Muscle layer of colon (tissue), 2 donors: ENCODE data around the gene KAT2B.

Experiments
- H3K27ac ChIP-seq: one replicate; pipeline ENCODE4 v1.7.0; 2013; ENCODE audit warnings: low read depth, mild to moderate bottlenecking, low read length, moderate library complexity
- H3K27me3 ChIP-seq, 2 donors: one replicate each; pipeline ENCODE4 v1.7.0; 2013; ENCODE audit warnings: low read length in 2 of 2, mild to moderate bottlenecking in 2 of 2; ENCODE audit not compliant: insufficient read depth in 2 of 2, control insufficient read depth in 1 of 2
- H3K36me3 ChIP-seq: one replicate; pipeline ENCODE4 v1.7.0; 2013; ENCODE audit warnings: mild to moderate bottlenecking, low read length; ENCODE audit not compliant: insufficient read depth
- H3K4me1 ChIP-seq: one replicate; pipeline ENCODE4 v1.7.0; 2013; ENCODE audit warnings: mild to moderate bottlenecking, low read length; ENCODE audit not compliant: insufficient read depth
- H3K4me3 ChIP-seq, 2 donors: one replicate each; pipeline ENCODE4 v1.7.0; 2013; ENCODE audit warnings: low read length in 2 of 2, low read depth in 1 of 2, mild to moderate bottlenecking in 1 of 2, moderate library complexity in 1 of 2
- H3K9ac ChIP-seq: one replicate; pipeline ENCODE4 v1.7.0; 2013; ENCODE audit warnings: low read length
- H3K9me3 ChIP-seq: one replicate; pipeline ENCODE4 v1.7.0; 2013; ENCODE audit warnings: mild to moderate bottlenecking, low read length
- donor health status: abdominal sarcoma.
- donor health status: Adenocarcinoma of cecum.

KAT2B gene

DNA sequence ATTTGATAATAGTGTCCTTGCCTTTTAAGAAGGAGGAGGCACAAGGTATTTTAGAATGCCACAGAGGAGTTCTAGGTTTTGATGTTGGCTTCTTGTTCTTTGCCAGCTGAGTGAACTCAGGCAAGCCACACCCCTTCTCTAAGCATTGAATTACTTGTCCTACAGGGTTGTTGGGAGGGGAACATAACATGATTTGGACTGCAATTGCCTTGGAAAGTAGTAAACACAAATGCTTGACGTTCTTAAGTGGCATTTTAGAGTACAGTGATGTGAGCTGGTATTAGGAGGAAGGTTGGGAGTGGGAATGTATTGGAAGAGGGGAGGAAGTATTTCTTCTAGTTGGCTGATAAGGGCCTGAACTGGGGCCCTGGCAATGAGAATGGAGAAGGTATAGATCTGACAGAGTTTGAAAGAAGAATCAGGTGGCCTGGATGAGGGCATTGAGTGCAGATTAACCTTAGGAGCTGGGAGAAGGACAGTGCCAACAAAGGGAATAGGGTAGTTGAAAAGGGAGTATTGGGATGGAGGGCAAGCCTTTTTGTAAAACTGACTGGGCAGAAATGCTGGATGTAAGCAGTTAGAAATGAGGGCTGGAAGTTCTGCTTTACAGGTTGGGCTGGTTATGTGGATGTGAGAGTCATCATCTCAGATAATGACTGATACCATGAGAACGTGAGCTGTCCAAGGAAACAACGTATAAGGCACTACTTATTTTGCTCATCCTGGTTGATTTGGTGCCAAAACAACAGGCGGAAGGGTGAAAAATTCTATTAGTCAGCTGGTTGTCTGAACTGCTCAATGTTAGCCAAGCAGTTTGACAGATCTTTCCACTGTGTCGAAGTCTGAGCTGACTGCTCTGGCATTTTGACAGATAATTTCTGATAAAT, 16.7 kb downstream of the KAT2B start:
- H3K4me1 ChIP-seq = peaks cover 35% of the 10 kb centered on the region
- no peaks in the 10 kb centered on the region for H3K27me3 ChIP-seq

DNA sequence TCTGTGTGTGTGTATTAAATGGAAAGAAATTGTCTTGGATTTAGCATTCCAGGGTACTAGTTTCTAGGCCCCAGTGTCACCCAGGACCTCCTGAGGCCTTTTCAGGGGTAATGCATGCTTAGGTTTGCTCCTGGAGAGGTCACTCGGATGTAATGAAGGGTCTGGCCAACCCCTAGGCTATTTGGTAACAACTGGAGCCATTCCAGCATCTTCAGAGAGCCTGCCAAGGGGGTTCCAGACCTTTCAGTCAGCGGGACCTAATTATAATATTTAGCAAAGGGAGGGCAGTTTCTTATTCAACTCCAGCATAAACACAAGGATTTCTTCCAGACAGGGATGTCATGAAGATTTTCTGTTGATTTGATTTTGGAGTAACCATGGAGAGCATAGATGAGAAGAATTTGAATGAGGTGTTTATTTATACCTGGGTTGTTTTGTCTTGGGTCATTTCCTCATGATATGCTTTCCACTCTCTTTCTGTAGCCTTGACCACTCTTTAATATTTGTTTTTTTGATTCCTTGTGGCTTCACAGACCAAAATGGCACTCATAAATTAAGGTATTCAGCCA, 17.4 kb downstream of the KAT2B start:
- Histone ChIP-seq H3K36me3 (no peaks in the 10 kb centered on the region), H3K9me3 (no peaks in the 10 kb centered on the region), H3K4me3 (no peak overlapping the region), H3K4me1 (peaks cover 35% of the 10 kb centered on the region), H3K9ac (no peak overlapping the region), H3K27me3 (no peaks in the 10 kb centered on the region), H3K27ac (no peak overlapping the region)

More for the DNA sequence above, 16.7 kb downstream of the KAT2B start:
- Histone ChIP-seq H3K4me3 (no peak overlapping the region), H3K27ac (no peak overlapping the region), H3K9ac (no peak overlapping the region), H3K36me3 (no peaks in the 10 kb centered on the region), H3K9me3 (no peaks in the 10 kb centered on the region)

DNA sequence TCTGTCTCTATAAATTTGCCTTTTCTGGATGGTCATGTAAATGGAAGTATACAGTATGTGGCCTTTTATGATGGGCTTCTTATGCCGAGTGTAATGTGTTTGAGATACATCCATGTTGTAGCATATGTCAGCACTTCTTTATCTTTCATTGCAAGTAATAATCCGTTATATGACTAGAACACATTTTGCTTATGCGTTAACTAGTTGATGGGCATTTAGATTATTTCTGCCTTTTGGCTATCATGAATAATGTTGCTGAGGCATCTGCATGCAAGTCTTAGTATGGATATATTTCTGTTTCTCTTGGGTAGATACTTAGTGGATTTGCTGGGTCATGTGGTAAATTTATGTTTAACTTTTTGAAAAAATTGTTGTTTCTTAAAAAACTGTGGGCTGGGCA, 19.7 kb downstream of the KAT2B start:
- Histone ChIP-seq H3K27me3 (no peaks in the 10 kb centered on the region), H3K4me1 (peaks cover 27% of the 10 kb centered on the region), H3K4me3 (no peak overlapping the region), H3K27ac (no peak overlapping the region), H3K36me3 (no peaks in the 10 kb centered on the region), H3K9ac (no peak overlapping the region), H3K9me3 (no peaks in the 10 kb centered on the region)

DNA sequence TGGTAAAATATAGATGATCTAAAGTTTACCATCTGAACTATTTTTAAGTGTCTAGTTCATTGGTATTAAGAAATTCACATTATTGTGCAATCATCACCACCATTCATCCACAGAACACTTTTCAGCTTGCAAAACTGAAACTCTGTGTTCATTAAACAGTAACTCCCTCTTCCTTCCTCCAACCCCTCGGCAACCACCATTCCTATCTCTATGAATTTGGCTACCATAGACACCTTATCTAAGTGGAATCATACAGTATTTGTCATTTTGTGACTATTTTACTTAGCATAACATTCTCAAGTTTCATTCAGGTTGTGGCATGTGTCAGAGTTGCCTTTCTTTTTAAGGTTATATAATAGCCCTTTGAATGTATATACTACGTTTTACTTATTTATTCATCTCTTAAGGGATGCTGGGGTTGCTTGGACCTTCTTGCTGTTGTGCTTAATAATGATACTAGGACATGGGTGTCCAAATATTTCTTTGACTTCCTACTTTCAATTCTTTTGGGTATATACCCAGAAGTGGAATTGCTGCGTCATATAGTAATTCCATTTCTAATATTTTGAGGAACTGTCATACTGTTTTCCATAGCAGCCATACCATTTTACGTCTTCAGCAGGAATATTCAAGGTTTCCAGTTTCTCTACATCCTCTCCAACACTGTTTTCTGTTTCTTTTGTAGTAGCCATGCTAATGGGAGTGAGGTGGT, 20.9 kb downstream of the KAT2B start:
- Histone ChIP-seq H3K36me3 (no peaks in the 10 kb centered on the region), H3K9me3 (no peaks in the 10 kb centered on the region), H3K27me3 (no peaks in the 10 kb centered on the region), H3K4me3 (no peak overlapping the region), H3K9ac (no peak overlapping the region), H3K4me1 (peaks cover 30% of the 10 kb centered on the region), H3K27ac (peak overlapping the region; percentile 52)

DNA sequence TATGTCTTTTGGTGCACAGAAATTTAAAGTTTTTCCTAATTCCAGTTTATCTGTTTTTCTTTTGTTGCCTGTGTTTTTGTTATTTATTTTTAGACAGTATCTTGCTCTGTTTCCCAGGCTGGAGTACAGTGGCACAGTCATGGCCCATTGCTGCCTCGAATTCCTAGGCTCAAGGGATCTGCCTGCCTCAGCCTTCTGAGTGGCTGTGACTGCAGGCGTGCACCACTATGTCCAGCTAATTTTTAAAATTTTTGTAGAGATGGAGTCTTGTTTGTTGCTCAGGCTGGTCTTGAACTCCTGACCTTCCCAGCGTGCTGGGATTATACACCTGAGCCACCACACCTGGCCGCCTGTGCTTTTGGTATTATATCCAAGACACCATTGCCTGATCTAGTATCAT, 22.8 kb downstream of the KAT2B start:
- no peak overlapping the region for H3K4me3 ChIP-seq
- no peaks in the 10 kb centered on the region for H3K9me3 ChIP-seq
- H3K36me3 ChIP-seq = no peaks in the 10 kb centered on the region
- H3K4me1 ChIP-seq = peaks cover 23% of the 10 kb centered on the region
- H3K9ac ChIP-seq = no peak overlapping the region
- H3K27me3 ChIP-seq = no peaks in the 10 kb centered on the region
- no peak overlapping the region for H3K27ac ChIP-seq

DNA sequence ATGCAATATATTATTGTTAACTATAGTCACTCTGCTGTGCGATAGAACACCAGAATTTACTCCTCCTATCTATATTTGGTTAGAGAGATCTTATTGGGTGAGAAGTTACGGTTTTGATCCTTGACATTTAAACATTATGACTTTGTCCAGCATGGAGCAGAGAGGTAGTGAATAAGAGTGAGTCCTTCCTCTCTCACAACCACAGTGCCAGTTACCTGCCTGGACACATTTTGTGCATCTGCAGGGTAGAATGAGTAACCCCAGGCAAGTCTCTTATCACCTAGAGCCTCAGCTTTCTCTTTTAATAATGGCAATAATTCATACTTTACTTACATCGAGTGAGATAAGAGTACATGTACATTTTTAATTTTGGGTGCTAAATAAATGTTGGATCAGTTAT, 24.1 kb downstream of the KAT2B start:
- peaks cover 35% of the 10 kb centered on the region for H3K4me1 ChIP-seq

DNA sequence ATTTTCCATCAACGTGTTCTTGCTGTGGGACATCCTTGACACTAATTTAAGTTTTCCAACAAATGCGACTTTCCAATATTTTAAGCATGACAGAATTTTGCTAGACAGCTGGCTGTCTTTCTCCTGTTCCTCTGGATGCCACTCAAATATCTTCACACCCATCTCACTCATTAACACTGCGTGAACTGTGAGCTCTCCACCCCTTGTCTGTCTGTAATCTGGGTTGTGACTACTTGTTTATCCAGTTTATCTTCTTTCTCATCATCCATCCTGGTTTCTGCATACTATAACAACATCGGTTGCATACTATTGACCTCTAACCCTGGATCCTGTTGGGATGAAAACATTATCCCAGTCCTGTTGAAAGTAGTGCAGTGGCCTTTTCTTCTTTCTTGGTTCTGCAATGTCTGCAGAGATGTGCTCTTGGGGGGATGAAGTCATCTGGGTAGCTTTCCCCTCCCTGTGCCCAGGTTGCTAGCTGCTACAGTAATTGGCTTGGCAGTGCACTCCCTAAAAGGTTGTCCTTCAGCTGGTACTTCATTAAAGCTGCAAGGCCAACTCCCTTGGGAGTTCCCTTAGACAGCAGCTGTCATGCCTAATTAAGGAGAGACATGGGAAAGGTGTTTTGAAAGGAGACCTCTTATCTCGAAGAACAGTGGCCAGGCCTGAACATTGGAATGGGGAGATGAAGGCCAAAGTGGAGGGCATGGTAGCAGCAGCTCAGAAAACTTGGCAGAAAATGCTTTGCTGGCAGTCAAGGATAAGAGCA, 24.7 kb downstream of the KAT2B start:
- Histone ChIP-seq H3K27ac (no peak overlapping the region), H3K4me1 (peaks cover 35% of the 10 kb centered on the region), H3K9ac (no peak overlapping the region), H3K4me3 (no peak overlapping the region), H3K36me3 (no peaks in the 10 kb centered on the region), H3K27me3 (no peaks in the 10 kb centered on the region), H3K9me3 (no peaks in the 10 kb centered on the region)

More for the DNA sequence above, 24.1 kb downstream of the KAT2B start:
- H3K36me3 ChIP-seq = no peaks in the 10 kb centered on the region
- no peak overlapping the region for H3K27ac ChIP-seq
- no peaks in the 10 kb centered on the region for H3K9me3 ChIP-seq
- no peaks in the 10 kb centered on the region for H3K27me3 ChIP-seq
- no peak overlapping the region for H3K9ac ChIP-seq
- H3K4me3 ChIP-seq = no peak overlapping the region

DNA sequence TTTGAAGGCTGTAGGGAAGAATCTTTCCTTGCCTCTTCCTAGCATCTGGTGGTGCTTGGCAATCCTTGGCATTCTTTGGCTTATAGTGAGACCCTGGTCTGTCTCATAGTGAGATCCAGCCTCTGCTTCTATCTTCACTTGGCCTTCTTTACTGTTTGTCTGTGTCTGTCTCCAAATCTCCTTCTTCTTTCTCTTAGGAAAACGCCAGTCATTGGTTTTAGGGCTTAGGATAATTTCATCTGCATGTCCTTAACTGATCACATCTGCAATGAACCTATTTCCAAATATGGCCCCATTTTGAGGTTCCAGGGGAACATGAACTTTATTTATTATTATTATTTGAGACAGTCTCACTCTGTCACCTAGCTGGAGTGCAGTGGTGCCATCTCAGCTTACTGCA, 25.8 kb downstream of the KAT2B start:
- no peaks in the 10 kb centered on the region for H3K27me3 ChIP-seq
- no peaks in the 10 kb centered on the region for H3K9me3 ChIP-seq
- H3K27ac ChIP-seq = no peak overlapping the region
- H3K36me3 ChIP-seq = no peaks in the 10 kb centered on the region
- peaks cover 35% of the 10 kb centered on the region for H3K4me1 ChIP-seq
- H3K4me3 ChIP-seq = no peak overlapping the region
- H3K9ac ChIP-seq = no peak overlapping the region

DNA sequence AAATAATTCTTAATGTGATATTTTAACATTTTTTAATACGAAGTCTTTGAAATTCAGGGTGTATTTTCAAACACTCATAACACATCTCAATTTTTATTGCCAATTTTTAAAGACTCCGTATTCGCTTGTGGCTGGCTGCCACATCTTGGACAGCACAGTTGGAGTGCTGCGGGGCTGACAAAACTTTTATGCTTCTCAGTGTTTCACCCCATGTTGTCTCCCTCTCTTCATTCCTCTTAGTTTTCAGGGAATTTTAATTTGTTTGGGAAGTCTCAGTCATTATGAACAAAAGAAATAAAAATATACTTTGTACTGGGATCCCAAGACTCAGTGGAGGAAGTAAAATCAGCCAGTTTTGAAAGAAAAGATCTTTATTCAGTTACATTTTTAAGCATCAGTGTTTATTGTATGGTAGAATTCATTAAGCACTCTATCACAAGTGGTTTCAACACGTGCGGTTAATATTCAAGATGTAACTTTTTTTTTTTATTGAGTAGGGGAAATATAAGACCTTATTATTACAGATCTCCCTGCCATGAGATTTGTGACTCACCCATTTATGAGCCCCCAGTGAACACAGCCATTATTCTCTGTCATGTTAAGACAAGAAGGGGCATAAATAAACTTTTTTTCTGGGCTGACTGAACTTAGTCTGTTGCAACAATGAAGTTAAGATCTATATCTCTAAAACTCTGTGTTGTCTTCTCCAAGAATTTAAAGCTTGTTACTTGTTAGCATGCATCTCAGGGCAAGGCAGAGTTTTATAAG, 26.8 kb downstream of the KAT2B start:
- Histone ChIP-seq H3K27ac (no peak overlapping the region), H3K36me3 (no peaks in the 10 kb centered on the region), H3K9me3 (no peaks in the 10 kb centered on the region), H3K4me3 (no peak overlapping the region), H3K27me3 (no peaks in the 10 kb centered on the region), H3K9ac (no peak overlapping the region), H3K4me1 (peaks cover 35% of the 10 kb centered on the region)

DNA sequence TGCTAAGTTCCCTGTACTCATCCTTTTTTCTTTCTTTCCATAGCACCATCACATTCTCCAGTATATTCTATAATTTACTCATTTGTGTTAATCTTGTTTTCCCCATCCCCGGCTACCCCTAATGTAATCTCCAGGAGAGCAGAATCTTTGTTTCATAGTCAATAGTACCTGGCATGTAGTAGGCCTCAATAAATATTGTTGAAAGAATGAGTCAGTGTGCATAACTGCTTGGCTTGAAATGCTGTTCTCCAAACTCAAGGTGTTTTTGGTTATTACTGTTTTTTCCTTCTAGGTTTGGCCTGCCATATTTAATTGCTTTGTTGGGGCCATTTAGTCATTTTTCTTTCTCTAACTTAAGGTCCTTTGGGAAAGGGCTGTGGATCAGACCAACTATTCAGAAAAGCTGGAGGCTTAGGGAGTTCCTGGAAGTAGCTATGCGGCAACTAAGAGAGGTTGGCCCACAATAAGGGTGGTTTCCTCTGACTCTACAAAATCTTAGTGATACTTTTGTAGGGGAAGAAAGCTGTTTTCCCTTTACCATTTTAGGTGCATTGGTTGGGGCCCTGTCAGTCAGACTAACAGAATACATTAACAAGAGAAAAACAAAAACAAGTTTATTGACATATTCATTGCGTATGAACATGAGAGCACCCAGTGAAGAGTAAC, 28.4 kb downstream of the KAT2B start:
- H3K27me3 ChIP-seq = no peaks in the 10 kb centered on the region
- no peaks in the 10 kb centered on the region for H3K9me3 ChIP-seq
- no peak overlapping the region for H3K27ac ChIP-seq
- H3K9ac ChIP-seq = no peak overlapping the region
- H3K4me3 ChIP-seq = no peak overlapping the region
- H3K4me1 ChIP-seq = peaks cover 35% of the 10 kb centered on the region
- H3K36me3 ChIP-seq = peaks cover 4% of the 10 kb centered on the region
